ENCODE measurements around the gene UVRAG.

Gene UVRAG

GRCh38 chr11:76164861-76165751, 350.1 kb downstream of the UVRAG start:
- Histone ChIP-seq H3K4me3 (ENCODE audit: low read depth in 1 of 5, low read length in 5 of 5) (no peak overlapping the region), H3K36me3 (ENCODE audit: control insufficient read depth in 5 of 5, insufficient read depth in 5 of 5, low read length in 5 of 5) (no peaks in the 10 kb centered on the region), H3K27ac (ENCODE audit: low read depth, low read length) (no peak overlapping the region), H3K9ac (ENCODE audit: low read length in 5 of 5) (no peak overlapping the region), H3K4me1 (ENCODE audit: control insufficient read depth in 5 of 5, insufficient read depth in 5 of 5, low read length in 5 of 5) (peaks cover 3 to 40% (median 24%) of the 10 kb centered on the region in 5 donors), H3K9me3 (ENCODE audit: control insufficient read depth in 5 of 5, low read length in 5 of 5) (no peaks in the 10 kb centered on the region), H3K27me3 (ENCODE audit: control insufficient read depth in 5 of 5, insufficient read depth in 4 of 5, low read length in 5 of 5) (no peaks in the 10 kb centered on the region)

- Histone ChIP-seq H3K27me3 (ENCODE audit: control insufficient read depth in 5 of 5, insufficient read depth in 4 of 5, low read length in 5 of 5) (no peaks in the 10 kb centered on the region), H3K4me3 (ENCODE audit: low read depth in 1 of 5, low read length in 5 of 5) (no peak overlapping the region), H3K36me3 (ENCODE audit: control insufficient read depth in 5 of 5, insufficient read depth in 5 of 5, low read length in 5 of 5) (no peaks in the 10 kb centered on the region), H3K9ac (ENCODE audit: low read length in 5 of 5) (no peak overlapping the region), H3K9me3 (ENCODE audit: control insufficient read depth in 5 of 5, low read length in 5 of 5) (no peaks in the 10 kb centered on the region), H3K4me1 (ENCODE audit: control insufficient read depth in 5 of 5, insufficient read depth in 5 of 5, low read length in 5 of 5) (peaks cover 3 to 39% (median 24%) of the 10 kb centered on the region in 5 donors), H3K27ac (ENCODE audit: low read depth, low read length) (no peak overlapping the region)
These were observed 351.3 kb downstream of the UVRAG start for GRCh38 chr11:76166314-76166713.

- peaks cover 3 to 26% (median 11%) of the 10 kb centered on the region in 5 donors for H3K4me1 ChIP-seq (ENCODE audit: control insufficient read depth in 5 of 5, insufficient read depth in 5 of 5, low read length in 5 of 5)
- no peaks in the 10 kb centered on the region for H3K27me3 ChIP-seq (ENCODE audit: control insufficient read depth in 5 of 5, insufficient read depth in 4 of 5, low read length in 5 of 5)
- no peak overlapping the region for H3K9ac ChIP-seq (ENCODE audit: low read length in 5 of 5)
- H3K27ac ChIP-seq (ENCODE audit: low read depth, low read length): no peak overlapping the region
- H3K36me3 ChIP-seq (ENCODE audit: control insufficient read depth in 5 of 5, insufficient read depth in 5 of 5, low read length in 5 of 5): no peaks in the 10 kb centered on the region
- H3K4me3 ChIP-seq (ENCODE audit: low read depth in 1 of 5, low read length in 5 of 5): no peak overlapping the region
- no peaks in the 10 kb centered on the region for H3K9me3 ChIP-seq (ENCODE audit: control insufficient read depth in 5 of 5, low read length in 5 of 5)
These were observed 352.6 kb downstream of the UVRAG start for GRCh38 chr11:76167590-76167989.

GRCh38 chr11:76169473-76169896, 354.5 kb downstream of the UVRAG start:
- Histone ChIP-seq H3K9ac (ENCODE audit: low read length in 5 of 5) (no peak overlapping the region), H3K4me3 (ENCODE audit: low read depth in 1 of 5, low read length in 5 of 5) (no peak overlapping the region), H3K27me3 (ENCODE audit: control insufficient read depth in 5 of 5, insufficient read depth in 4 of 5, low read length in 5 of 5) (no peaks in the 10 kb centered on the region), H3K4me1 (ENCODE audit: control insufficient read depth in 5 of 5, insufficient read depth in 5 of 5, low read length in 5 of 5) (peaks cover 0 to 15% (median 6%) of the 10 kb centered on the region in 5 donors), H3K9me3 (ENCODE audit: control insufficient read depth in 5 of 5, low read length in 5 of 5) (no peaks in the 10 kb centered on the region), H3K36me3 (ENCODE audit: control insufficient read depth in 5 of 5, insufficient read depth in 5 of 5, low read length in 5 of 5) (no peaks in the 10 kb centered on the region), H3K27ac (ENCODE audit: low read depth, low read length) (no peak overlapping the region)

GRCh38 chr11:76170468-76170867, 355.5 kb downstream of the UVRAG start:
- H3K36me3 ChIP-seq (ENCODE audit: control insufficient read depth in 5 of 5, insufficient read depth in 5 of 5, low read length in 5 of 5): no peaks in the 10 kb centered on the region
- no peaks in the 10 kb centered on the region for H3K9me3 ChIP-seq (ENCODE audit: control insufficient read depth in 5 of 5, low read length in 5 of 5)
- H3K27ac ChIP-seq (ENCODE audit: low read depth, low read length): no peak overlapping the region
- H3K4me1 ChIP-seq (ENCODE audit: control insufficient read depth in 5 of 5, insufficient read depth in 5 of 5, low read length in 5 of 5): peaks cover 0 to 15% (median 6%) of the 10 kb centered on the region in 5 donors
- no peaks in the 10 kb centered on the region for H3K27me3 ChIP-seq (ENCODE audit: control insufficient read depth in 5 of 5, insufficient read depth in 4 of 5, low read length in 5 of 5)
- H3K4me3 ChIP-seq (ENCODE audit: low read depth in 1 of 5, low read length in 5 of 5): no peak overlapping the region
- no peak overlapping the region for H3K9ac ChIP-seq (ENCODE audit: low read length in 5 of 5)

GRCh38 chr11:76172583-76172982, 357.6 kb downstream of the UVRAG start:
- H3K27me3 ChIP-seq (ENCODE audit: control insufficient read depth in 5 of 5, insufficient read depth in 4 of 5, low read length in 5 of 5): no peaks in the 10 kb centered on the region
- no peak overlapping the region for H3K27ac ChIP-seq (ENCODE audit: low read depth, low read length)
- H3K4me1 ChIP-seq (ENCODE audit: control insufficient read depth in 5 of 5, insufficient read depth in 5 of 5, low read length in 5 of 5): peaks cover 0 to 13% (median 3%) of the 10 kb centered on the region in 5 donors
- H3K4me3 ChIP-seq (ENCODE audit: low read depth in 1 of 5, low read length in 5 of 5): no peak overlapping the region
- H3K9me3 ChIP-seq (ENCODE audit: control insufficient read depth in 5 of 5, low read length in 5 of 5): no peaks in the 10 kb centered on the region
- no peak overlapping the region for H3K9ac ChIP-seq (ENCODE audit: low read length in 5 of 5)
- H3K36me3 ChIP-seq (ENCODE audit: control insufficient read depth in 5 of 5, insufficient read depth in 5 of 5, low read length in 5 of 5): no peaks in the 10 kb centered on the region

- Histone ChIP-seq H3K4me1 (ENCODE audit: control insufficient read depth in 5 of 5, insufficient read depth in 5 of 5, low read length in 5 of 5) (peaks cover 0 to 3% (median 0%) of the 10 kb centered on the region in 5 donors), H3K9me3 (ENCODE audit: control insufficient read depth in 5 of 5, low read length in 5 of 5) (no peaks in the 10 kb centered on the region), H3K4me3 (ENCODE audit: low read depth in 1 of 5, low read length in 5 of 5) (no peak overlapping the region), H3K9ac (ENCODE audit: low read length in 5 of 5) (no peak overlapping the region), H3K36me3 (ENCODE audit: control insufficient read depth in 5 of 5, insufficient read depth in 5 of 5, low read length in 5 of 5) (no peaks in the 10 kb centered on the region), H3K27ac (ENCODE audit: low read depth, low read length) (no peak overlapping the region), H3K27me3 (ENCODE audit: control insufficient read depth in 5 of 5, insufficient read depth in 4 of 5, low read length in 5 of 5) (no peaks in the 10 kb centered on the region)
These were observed 358.7 kb downstream of the UVRAG start for GRCh38 chr11:76173663-76174062.

- no peak overlapping the region for H3K9ac ChIP-seq (ENCODE audit: low read length in 5 of 5)
- no peaks in the 10 kb centered on the region for H3K4me1 ChIP-seq (ENCODE audit: control insufficient read depth in 5 of 5, insufficient read depth in 5 of 5, low read length in 5 of 5)
- no peaks in the 10 kb centered on the region for H3K9me3 ChIP-seq (ENCODE audit: control insufficient read depth in 5 of 5, low read length in 5 of 5)
- no peak overlapping the region for H3K4me3 ChIP-seq (ENCODE audit: low read depth in 1 of 5, low read length in 5 of 5)
- H3K27ac ChIP-seq (ENCODE audit: low read depth, low read length): no peak overlapping the region
- H3K27me3 ChIP-seq (ENCODE audit: control insufficient read depth in 5 of 5, insufficient read depth in 4 of 5, low read length in 5 of 5): no peaks in the 10 kb centered on the region
- H3K36me3 ChIP-seq (ENCODE audit: control insufficient read depth in 5 of 5, insufficient read depth in 5 of 5, low read length in 5 of 5): no peaks in the 10 kb centered on the region
These were observed 359.3 kb downstream of the UVRAG start for GRCh38 chr11:76174330-76174729.

- Histone ChIP-seq H3K4me3 (ENCODE audit: low read depth in 1 of 5, low read length in 5 of 5) (no peak overlapping the region), H3K27ac (ENCODE audit: low read depth, low read length) (no peak overlapping the region), H3K36me3 (ENCODE audit: control insufficient read depth in 5 of 5, insufficient read depth in 5 of 5, low read length in 5 of 5) (no peaks in the 10 kb centered on the region), H3K4me1 (ENCODE audit: control insufficient read depth in 5 of 5, insufficient read depth in 5 of 5, low read length in 5 of 5) (no peaks in the 10 kb centered on the region), H3K9ac (ENCODE audit: low read length in 5 of 5) (no peak overlapping the region), H3K27me3 (ENCODE audit: control insufficient read depth in 5 of 5, insufficient read depth in 4 of 5, low read length in 5 of 5) (no peaks in the 10 kb centered on the region), H3K9me3 (ENCODE audit: control insufficient read depth in 5 of 5, low read length in 5 of 5) (no peaks in the 10 kb centered on the region)
These were observed 360.8 kb downstream of the UVRAG start for GRCh38 chr11:76175783-76176182.

GRCh38 chr11:76176463-76176862, 361.5 kb downstream of the UVRAG start:
- H3K9me3 ChIP-seq (ENCODE audit: control insufficient read depth in 5 of 5, low read length in 5 of 5): no peaks in the 10 kb centered on the region
- H3K27me3 ChIP-seq (ENCODE audit: control insufficient read depth in 5 of 5, insufficient read depth in 4 of 5, low read length in 5 of 5): no peaks in the 10 kb centered on the region
- no peaks in the 10 kb centered on the region for H3K4me1 ChIP-seq (ENCODE audit: control insufficient read depth in 5 of 5, insufficient read depth in 5 of 5, low read length in 5 of 5)
- H3K9ac ChIP-seq (ENCODE audit: low read length in 5 of 5): no peak overlapping the region
- H3K36me3 ChIP-seq (ENCODE audit: control insufficient read depth in 5 of 5, insufficient read depth in 5 of 5, low read length in 5 of 5): no peaks in the 10 kb centered on the region
- H3K27ac ChIP-seq (ENCODE audit: low read depth, low read length): no peak overlapping the region
- H3K4me3 ChIP-seq (ENCODE audit: low read depth in 1 of 5, low read length in 5 of 5): no peak overlapping the region
